HG03066 (cell line): Measurements from ENCODE around the gene TMEM135.
"Not testable (repeated sequence)": the region's sequence is repeated elsewhere in the genome, so short reads cannot be mapped to it uniquely, and the experiment has no call there.

ENCODE experiments used
- ATAC-seq: cut with Tn5 transposase; IDR thresholded peaks from one replicate; pipeline ENCODE4 v1.9.1; 2021; ENCODE audit warnings: low read depth; ENCODE audit not compliant: unreplicated experiment

Gene TMEM135

DNA sequence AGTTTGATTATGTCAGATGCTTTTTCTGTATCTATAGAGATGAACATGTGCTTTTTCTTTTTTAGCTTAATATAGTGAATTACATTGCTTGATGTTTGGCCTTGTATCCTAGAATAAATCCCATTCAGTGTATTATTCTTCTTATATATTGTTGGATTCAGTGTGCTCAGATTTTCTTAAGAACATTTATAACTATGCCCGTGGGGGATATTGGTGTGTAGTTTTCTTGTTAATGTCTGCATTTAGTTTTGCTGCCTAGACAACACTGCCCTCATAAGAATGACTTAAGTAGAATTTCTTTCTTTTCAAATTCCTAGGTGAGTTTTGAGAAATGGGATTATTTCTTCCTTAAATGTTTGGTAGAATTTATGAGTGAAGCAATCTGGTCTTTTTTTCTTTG lies 98.5 kb downstream of the TMEM135 start:
- no peak for ATAC-seq

DNA sequence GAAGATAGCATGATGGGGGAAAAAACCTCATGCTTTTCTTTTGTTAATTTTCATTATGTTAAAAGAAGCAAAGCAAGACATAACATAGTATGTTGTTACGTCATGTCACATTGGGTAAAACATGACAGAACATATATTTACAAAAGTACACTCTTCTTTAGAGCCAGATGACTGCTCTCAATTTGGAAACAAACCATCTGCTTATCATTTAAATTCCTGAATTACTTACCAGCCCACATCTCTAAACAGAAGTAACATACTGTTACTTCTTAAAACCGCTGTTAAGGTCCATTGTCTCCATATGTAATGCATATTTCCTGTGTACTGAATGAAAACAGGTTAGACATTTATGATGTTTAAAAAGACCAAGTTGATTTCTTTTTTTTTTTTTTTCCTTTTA lies 100.0 kb downstream of the TMEM135 start:
- ATAC-seq, result no peak

DNA sequence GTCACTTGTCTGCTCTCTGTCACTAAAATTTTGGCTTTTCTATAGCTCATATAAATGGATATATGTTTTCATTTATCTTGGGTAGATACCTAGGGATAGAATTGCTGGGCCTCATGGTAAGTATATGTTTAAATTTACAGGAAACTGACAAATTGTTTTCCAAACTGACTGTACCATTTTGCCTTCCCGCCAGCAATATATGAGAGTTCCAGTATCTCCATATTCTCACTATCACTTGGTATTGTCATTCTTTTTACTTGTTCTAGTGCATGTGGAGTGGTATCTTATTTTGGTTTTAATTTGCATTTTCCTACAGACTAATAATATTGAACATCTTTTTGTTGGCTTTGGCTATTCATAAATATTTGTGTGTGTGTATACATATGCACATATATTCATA lies 101.7 kb downstream of the TMEM135 start:
- no peak for ATAC-seq

DNA sequence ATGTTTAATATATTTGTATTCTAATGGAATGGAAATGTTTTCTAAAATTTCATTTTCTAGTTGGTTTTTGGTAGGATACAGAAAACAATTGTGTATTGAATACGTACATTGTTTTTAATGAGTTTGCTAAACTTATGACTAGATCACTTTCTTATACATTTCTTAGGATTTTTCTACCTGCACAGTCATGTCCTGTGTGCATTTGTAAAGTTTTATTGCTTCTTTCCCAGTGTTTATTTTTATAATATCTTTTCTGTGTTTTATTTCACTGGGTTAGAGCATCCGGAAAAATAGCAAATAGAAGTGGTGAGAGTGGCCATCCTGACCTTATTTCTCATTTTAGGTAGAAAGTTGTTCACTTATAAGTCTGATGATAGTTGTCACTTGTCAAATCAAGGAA lies 103.6 kb downstream of the TMEM135 start:
- ATAC-seq, result no peak

- no peak for ATAC-seq
These were observed 104.3 kb downstream of the TMEM135 start for GRCh38 chr11:87141980-87142514.

DNA sequence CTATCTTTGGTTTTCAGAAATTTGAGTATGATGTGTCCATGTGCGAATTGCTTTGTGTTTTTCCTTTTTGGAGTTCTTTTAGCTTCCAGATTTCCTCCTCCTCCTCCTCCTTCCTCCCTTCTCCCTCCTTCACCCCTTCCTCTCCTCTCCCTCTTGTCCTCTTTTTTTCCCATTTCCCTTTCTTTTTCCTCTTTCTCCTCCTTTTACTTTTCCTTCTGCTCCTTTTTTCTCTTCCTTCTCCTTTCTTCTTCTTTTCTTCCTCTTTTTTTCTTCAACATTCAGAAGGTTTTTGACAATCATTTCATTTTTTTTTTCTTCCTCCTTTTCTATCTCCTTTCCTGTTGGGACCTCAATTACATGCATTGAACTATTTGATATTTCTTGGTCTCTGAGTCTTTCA lies 104.9 kb downstream of the TMEM135 start:
- no peak for ATAC-seq

GRCh38 chr11:87143641-87144040 lies 105.9 kb downstream of the TMEM135 start:
- no peak for ATAC-seq

DNA sequence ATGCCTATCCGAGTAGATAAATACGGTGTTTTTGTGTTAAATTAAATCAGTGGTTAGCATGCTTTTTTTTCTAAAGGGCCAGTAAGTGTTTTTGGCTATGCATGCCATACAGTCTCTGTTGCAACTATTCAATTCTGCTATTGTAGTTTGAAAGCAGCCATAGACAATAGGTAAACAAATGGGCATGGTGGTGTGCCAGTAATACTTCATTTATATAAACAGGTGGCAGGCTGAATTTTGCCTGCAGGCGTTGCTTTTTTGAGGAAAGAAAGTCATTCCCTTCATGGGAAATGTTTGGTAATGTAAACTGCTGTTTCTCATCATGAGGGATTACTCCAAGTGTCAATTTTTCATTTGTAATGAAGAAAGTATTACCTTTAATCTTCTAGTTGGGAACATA lies 106.5 kb downstream of the TMEM135 start:
- ATAC-seq, result no peak

- no peak for ATAC-seq
These were observed 111.0 kb downstream of the TMEM135 start for GRCh38 chr11:87148749-87149148.

- not testable (repeated sequence) for ATAC-seq
These were observed 112.0 kb downstream of the TMEM135 start for GRCh38 chr11:87149782-87150181.

DNA sequence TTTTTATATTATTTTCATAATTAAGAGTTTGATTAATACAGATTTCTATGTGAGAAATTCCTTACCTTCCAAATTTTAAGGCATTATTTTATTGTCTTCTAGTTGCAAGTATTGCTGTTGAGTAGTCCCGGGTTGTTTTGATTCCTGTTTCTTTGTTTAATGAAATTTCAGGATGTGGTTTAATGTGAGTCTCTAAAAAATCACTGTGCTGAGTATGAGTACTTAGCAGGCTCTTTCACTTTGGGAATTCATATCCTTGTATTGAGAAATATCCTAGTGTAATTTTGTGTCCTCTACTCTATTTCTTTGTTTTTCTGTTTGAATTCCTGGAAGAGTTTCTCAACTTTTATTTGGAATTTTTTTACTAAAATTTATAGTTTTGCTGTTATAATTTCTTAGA lies 113.2 kb downstream of the TMEM135 start:
- no peak for ATAC-seq

DNA sequence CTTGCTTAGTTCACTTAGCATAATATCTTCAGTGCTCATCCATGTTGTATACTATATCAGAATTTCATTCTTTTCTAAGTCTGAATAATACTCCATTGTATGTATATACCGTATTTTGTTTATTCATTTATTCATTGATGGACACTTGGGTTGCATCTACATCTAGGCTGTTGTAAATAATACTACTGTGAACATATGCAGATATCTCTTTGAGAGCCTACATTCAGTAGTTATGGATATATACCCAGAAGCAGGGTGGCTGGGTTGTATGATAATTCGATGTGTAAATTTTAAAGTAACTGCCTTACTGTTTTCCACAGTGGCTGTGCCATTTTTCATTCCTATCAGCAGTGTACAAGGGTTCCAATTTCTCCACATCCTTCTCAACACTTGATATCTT lies 116.5 kb downstream of the TMEM135 start:
- no peak for ATAC-seq

DNA sequence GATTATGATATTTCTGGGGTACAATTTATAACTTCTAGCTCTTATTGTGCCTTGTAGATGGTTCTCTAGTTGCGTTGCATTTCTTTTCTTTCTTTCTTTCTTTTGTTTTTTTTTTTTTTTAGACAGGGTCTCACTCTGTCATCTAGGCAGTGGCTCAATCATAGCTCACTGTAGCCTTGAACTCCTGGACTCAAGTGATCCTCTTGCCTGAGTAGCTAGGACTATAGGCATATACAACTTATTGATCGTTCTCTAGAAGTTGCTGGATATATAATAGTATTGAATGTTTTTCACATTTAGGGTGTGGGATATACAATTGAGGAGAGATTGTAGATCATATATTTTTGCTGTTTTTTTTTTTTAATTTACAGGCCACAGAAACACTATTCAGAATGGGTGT lies 119.2 kb downstream of the TMEM135 start:
- no peak for ATAC-seq

- ATAC-seq, result not testable (repeated sequence)
These were observed 131.3 kb downstream of the TMEM135 start for GRCh38 chr11:87169076-87169475.

- no peak for ATAC-seq
These were observed 135.7 kb downstream of the TMEM135 start for GRCh38 chr11:87173185-87174039.

- ATAC-seq, result no peak
These were observed 137.1 kb downstream of the TMEM135 start for GRCh38 chr11:87174870-87175269.

GRCh38 chr11:87176044-87176443 lies 138.3 kb downstream of the TMEM135 start:
- ATAC-seq, result no peak

- no peak for ATAC-seq
These were observed 141.9 kb downstream of the TMEM135 start for GRCh38 chr11:87179621-87180020.

DNA sequence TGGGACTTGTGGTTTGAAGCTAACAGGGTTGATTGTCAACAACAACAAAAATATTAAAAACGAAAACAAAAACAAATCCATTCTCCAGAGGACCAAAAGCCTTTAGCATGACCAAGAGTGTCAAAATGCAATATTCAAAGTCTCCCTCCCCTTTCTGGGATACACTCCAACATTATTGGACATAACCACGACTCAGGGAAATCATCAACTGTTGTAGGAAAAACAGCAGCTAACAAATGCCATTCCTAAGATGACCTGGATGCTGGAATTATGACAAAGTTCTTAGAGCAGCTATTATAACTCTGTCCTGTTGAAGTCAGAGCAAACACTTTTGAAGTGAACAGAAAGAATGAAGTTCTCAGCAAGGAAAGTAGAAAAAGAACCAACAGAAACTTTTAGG lies 143.0 kb downstream of the TMEM135 start:
- ATAC-seq, result no peak

DNA sequence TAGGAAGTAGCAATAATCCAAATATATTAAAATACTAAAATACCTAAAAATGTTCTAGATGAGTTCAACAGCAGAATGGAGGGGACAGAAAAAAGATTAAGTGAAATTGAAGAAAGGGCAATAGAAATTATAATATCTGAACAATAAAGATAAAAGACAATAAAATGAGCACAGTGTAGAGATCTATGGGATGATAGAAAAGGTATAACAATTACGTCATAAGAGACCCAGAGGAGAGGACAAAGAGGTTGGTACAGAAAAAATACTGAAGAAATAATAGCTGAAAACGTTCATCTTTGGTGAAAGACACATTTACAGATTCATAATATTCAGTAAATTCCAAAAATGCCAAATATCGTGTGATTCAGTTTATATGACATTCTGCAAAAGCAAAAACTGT lies 143.4 kb downstream of the TMEM135 start:
- ATAC-seq, result no peak

GRCh38 chr11:87185228-87185627 lies 147.5 kb downstream of the TMEM135 start:
- ATAC-seq, result no peak

- ATAC-seq, result no peak
These were observed 149.3 kb downstream of the TMEM135 start for GRCh38 chr11:87187076-87187475.
